Liver (tissue), 9 donors: ENCODE results near the gene NAV2. TPM values are rescaled to one million over a fixed set of nuclear protein-coding genes. Genes with fewer than 3 reads are reported as not detected.

ENCODE experiments used
- DNase-seq: peaks from one replicate; pipeline ENCODE4 v3.0.0-alpha.2; 2017; ENCODE audit warnings: low spot score
- H3K27ac ChIP-seq, 2 donors: one replicate each; pipeline ENCODE4 v1.7.0; 2013; ENCODE audit warnings: inconsistent platforms in 2 of 2, low read length in 2 of 2, control low read depth in 1 of 2, low read depth in 1 of 2, mild to moderate bottlenecking in 1 of 2
- H3K27me3 ChIP-seq, 4 donors: one replicate each; pipeline versions ENCODE4 v1.6.1 to v1.7.0; 2013; ENCODE audit warnings: low read length in 3 of 4, inconsistent platforms in 1 of 4, mild to moderate bottlenecking in 1 of 4, moderate library complexity in 1 of 4; ENCODE audit not compliant: control insufficient read depth in 4 of 4, insufficient read depth in 4 of 4
- H3K36me3 ChIP-seq, 4 donors: one replicate each; pipeline versions ENCODE4 v1.6.1 to v1.7.0; 2013; ENCODE audit warnings: low read length in 3 of 4, mild to moderate bottlenecking in 3 of 4, low read depth in 1 of 4, moderate library complexity in 1 of 4; ENCODE audit not compliant: control insufficient read depth in 4 of 4, insufficient read depth in 3 of 4
- H3K4me1 ChIP-seq, 4 donors: one replicate each; pipeline versions ENCODE4 v1.6.1 to v1.7.0; 2013; ENCODE audit warnings: low read length in 3 of 4, mild to moderate bottlenecking in 3 of 4, moderate library complexity in 1 of 4; ENCODE audit not compliant: control insufficient read depth in 4 of 4, insufficient read depth in 4 of 4
- H3K4me3 ChIP-seq, 3 donors: one replicate each; pipeline versions ENCODE4 v1.6.1 to v1.7.0; 2013; ENCODE audit warnings: low read length in 3 of 3, control low read depth in 1 of 3, low read depth in 1 of 3, mild to moderate bottlenecking in 1 of 3
- H3K9ac ChIP-seq, 2 donors: one replicate each; pipeline ENCODE4 v1.7.0; 2013; ENCODE audit warnings: low read length in 2 of 2, mild to moderate bottlenecking in 2 of 2, moderate library complexity in 2 of 2, control low read depth in 1 of 2, low read depth in 1 of 2
- H3K9me3 ChIP-seq, 4 donors: one replicate each; pipeline versions ENCODE4 v1.6.1 to v1.7.0; 2013; ENCODE audit warnings: low read length in 3 of 4; ENCODE audit not compliant: control insufficient read depth in 4 of 4
- CTCF ChIP-seq: fragments of 150-350 bp; IDR thresholded peaks from 2 replicates; pipeline ENCODE4 v1.5.1; 2017; ENCODE audit warnings: improper control_type of control experiment, low read depth, low read length; ENCODE audit not compliant: missing input control
- FOXA1 ChIP-seq: IDR thresholded peaks from 2 replicates; pipeline ENCODE4 v1.6.1; 2016; ENCODE audit warnings: antibody characterized with exemption
- FOXA2 ChIP-seq: IDR thresholded peaks from 2 replicates; pipeline ENCODE4 v1.6.1; 2016; ENCODE audit warnings: antibody characterized with exemption
- HNF4A ChIP-seq, 2 donors: conservative IDR thresholded peaks; 2 replicates each; pipeline ENCODE4 v1.6.1; 2016; ENCODE audit warnings: antibody characterized with exemption in 2 of 2, mild to moderate bottlenecking in 2 of 2
- HNF4G ChIP-seq: IDR thresholded peaks from 2 replicates; pipeline ENCODE4 v1.6.1; 2016; ENCODE audit warnings: antibody characterized with exemption
- JUND ChIP-seq, 2 donors: IDR thresholded peaks; 2 replicates each; pipeline ENCODE4 v1.6.1; 2016; ENCODE audit warnings: antibody characterized with exemption in 2 of 2
- NR2F2 ChIP-seq: IDR thresholded peaks from 2 replicates; pipeline ENCODE4 v1.6.1; 2016; ENCODE audit warnings: antibody characterized with exemption
- RAD21 ChIP-seq, 2 donors: IDR thresholded peaks; 2 replicates each; pipeline ENCODE4 v1.6.1; 2016; ENCODE audit warnings: antibody characterized with exemption in 2 of 2, mild to moderate bottlenecking in 2 of 2
- RXRA ChIP-seq, 2 donors: IDR thresholded peaks; 2 replicates each; pipeline ENCODE4 v1.6.1; 2017 to 2018; ENCODE audit warnings: antibody characterized with exemption in 2 of 2, mild to moderate bottlenecking in 1 of 2
- SP1 ChIP-seq: IDR thresholded peaks from 2 replicates; pipeline ENCODE4 v1.6.1; 2018; ENCODE audit warnings: antibody characterized with exemption, mild to moderate bottlenecking
- TAF1 ChIP-seq: conservative IDR thresholded peaks from 2 replicates; pipeline ENCODE4 v1.6.1; 2016; ENCODE audit warnings: antibody characterized with exemption, mild to moderate bottlenecking
- YY1 ChIP-seq: IDR thresholded peaks from 2 replicates; pipeline ENCODE4 v1.6.1; 2016; ENCODE audit warnings: antibody characterized with exemption, mild to moderate bottlenecking
- ZBTB33 ChIP-seq: IDR thresholded peaks from 2 replicates; pipeline ENCODE4 v1.6.1; 2016; ENCODE audit warnings: antibody characterized with exemption
- WGBS: extraction: QIAGEN DNeasy Blood & Tissue Kit; methylation state at CpG from one replicate; pipeline ENCODE4 v1.1.7; 2013; 5-methylcytosine and 5-hydroxymethylcytosine counted together
- polyA plus RNA-seq, 2 donors: library from polyadenylated mRNA; stranded (reverse) in 1 of 2; unstranded in 1 of 2; fragments of 200-250 nt in 1 of 2; fragments of >200 nt in 1 of 2; fragmentation: Nextera tagmentation in 1 of 2; extraction: Ambion mirVana in 1 of 2; gene quantifications; one replicate each; pipeline versions ENCODE4 v1.2.1 to v1.2.3, GENCODE V29; 2013 to 2015
- total RNA-seq, 2 donors: library from RNA; depleted of rRNA; stranded (reverse); fragments of >200 nt; gene quantifications; one replicate each; pipeline ENCODE4 v1.2.3, GENCODE V29; 2014
- TF ChIP-seq, protein P1 (sequence below): IDR thresholded peaks from 2 replicates; pipeline ENCODE4 v1.6.1; 2016; ENCODE audit warnings: antibody characterized with exemption
- TF ChIP-seq, protein P2 (sequence below): IDR thresholded peaks from 2 replicates; pipeline ENCODE4 v1.6.1; 2016; ENCODE audit warnings: antibody characterized with exemption, mild to moderate bottlenecking
- donor health status: healthy.
- donor health status: healthy.
- donor health status: healthy.
- donor health status: healthy.
- donor health status: healthy.

NAV2 gene
- total and polyA plus RNA-seq, 4 donors, result 6.3 to 20.5 (median 11.6) TPM

DNA sequence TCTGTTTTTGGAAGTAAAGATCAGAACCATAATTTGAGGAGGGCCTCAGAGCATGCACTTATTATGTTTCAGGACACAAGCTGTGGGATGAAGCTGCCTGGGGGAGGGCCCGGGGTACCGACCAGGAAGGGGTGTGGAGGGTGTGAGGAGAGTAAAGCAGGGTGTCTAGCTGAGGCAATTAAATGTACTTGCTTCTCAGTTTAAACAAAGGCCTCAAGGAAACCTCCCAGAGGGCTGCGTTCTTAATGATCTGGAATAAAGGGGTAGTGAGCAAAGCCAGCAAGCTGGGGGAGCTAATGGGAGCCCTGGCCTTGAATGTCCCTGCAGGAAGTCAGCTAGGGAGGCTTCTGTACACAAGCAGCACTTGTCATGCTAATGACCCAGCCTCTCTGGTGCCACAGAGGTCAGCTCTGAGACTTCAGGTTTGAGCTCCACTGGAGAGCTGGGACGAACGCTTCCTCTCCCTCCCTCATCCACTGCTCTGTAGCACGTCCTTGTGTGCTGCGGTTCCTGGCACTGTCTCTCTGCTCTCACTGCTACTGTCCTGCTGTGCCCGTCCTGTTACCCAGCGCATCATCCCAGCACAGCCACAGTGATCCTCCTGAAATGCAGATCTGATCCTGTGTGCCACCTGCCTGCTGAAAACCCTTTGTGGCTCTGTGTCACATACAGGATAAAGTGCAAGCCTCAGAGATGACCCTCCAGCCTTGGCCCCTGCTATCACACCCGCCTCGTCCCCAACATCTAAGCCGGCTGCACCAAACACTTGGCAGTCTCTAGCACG is 287.9 kb downstream of the NAV2 start:
- Histone ChIP-seq H3K27ac (peak overlapping the region; percentile 55 to 70), H3K36me3 (no peaks in the 10 kb centered on the region), H3K9me3 (no peaks in the 10 kb centered on the region), H3K4me3 (no peak overlapping the region), H3K27me3 (no peaks in the 10 kb centered on the region), H3K9ac (peak overlapping the region; percentile 36 to 46), H3K4me1 (peaks cover 2 to 30% (median 21%) of the 10 kb centered on the region in 4 donors)
- WGBS, result 55% methylated on average over 13 of the region's 13 CpGs
- TF ChIP-seq YY1 (no peak), FOXA2 (no peak), SP1 (peak; percentile 66), HNF4A (conservative IDR thresholded peaks at IDR 0.05) (peak in 1 of 2 donors; percentile 67), ZBTB33 (no peak), NR2F2 (peak; percentile 45), RXRA (IDR thresholded peaks at IDR 0.05) (peak; percentile 36 to 82), RAD21 (IDR thresholded peaks at IDR 0.05) (peak in 1 of 2 donors; percentile 13), CTCF (no peak)
- TF ChIP-seq, protein P1, sequence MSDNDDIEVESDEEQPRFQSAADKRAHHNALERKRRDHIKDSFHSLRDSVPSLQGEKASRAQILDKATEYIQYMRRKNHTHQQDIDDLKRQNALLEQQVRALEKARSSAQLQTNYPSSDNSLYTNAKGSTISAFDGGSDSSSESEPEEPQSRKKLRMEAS, result no peak
- no peak for DNase-seq

GRCh38 chr11:20002312-20003216 is 289.9 kb downstream of the NAV2 start:
- peak overlapping the region; percentile 70 to 90 for H3K27ac ChIP-seq
- H3K9ac ChIP-seq, result peak overlapping the region in 1 of 2 donors; percentile 77
- 56% methylated on average over 12 of the region's 12 CpGs for WGBS
- peaks cover 2 to 33% (median 21%) of the 10 kb centered on the region in 4 donors for H3K4me1 ChIP-seq
- H3K27me3 ChIP-seq, result no peaks in the 10 kb centered on the region
- no peaks in the 10 kb centered on the region for H3K9me3 ChIP-seq
- H3K36me3 ChIP-seq, result no peaks in the 10 kb centered on the region
- peak; percentile 45 for DNase-seq
- no peak overlapping the region for H3K4me3 ChIP-seq
- TF ChIP-seq JUND (IDR thresholded peaks at IDR 0.05) (peak; percentile 70 to 82), TAF1 (peak; percentile 90), YY1 (peak; percentile 94), HNF4A (conservative IDR thresholded peaks at IDR 0.05) (peak; percentile 85 to 89), FOXA1 (peak; percentile 49), RAD21 (IDR thresholded peaks at IDR 0.05) (peak; percentile 56 to 69), SP1 (peak; percentile 98), FOXA2 (no peak), CTCF (no peak), HNF4G (peak; percentile 73), RXRA (IDR thresholded peaks at IDR 0.05) (peak; percentile 92 to 93), ZBTB33 (peak; percentile 63)
- TF ChIP-seq, protein P2, sequence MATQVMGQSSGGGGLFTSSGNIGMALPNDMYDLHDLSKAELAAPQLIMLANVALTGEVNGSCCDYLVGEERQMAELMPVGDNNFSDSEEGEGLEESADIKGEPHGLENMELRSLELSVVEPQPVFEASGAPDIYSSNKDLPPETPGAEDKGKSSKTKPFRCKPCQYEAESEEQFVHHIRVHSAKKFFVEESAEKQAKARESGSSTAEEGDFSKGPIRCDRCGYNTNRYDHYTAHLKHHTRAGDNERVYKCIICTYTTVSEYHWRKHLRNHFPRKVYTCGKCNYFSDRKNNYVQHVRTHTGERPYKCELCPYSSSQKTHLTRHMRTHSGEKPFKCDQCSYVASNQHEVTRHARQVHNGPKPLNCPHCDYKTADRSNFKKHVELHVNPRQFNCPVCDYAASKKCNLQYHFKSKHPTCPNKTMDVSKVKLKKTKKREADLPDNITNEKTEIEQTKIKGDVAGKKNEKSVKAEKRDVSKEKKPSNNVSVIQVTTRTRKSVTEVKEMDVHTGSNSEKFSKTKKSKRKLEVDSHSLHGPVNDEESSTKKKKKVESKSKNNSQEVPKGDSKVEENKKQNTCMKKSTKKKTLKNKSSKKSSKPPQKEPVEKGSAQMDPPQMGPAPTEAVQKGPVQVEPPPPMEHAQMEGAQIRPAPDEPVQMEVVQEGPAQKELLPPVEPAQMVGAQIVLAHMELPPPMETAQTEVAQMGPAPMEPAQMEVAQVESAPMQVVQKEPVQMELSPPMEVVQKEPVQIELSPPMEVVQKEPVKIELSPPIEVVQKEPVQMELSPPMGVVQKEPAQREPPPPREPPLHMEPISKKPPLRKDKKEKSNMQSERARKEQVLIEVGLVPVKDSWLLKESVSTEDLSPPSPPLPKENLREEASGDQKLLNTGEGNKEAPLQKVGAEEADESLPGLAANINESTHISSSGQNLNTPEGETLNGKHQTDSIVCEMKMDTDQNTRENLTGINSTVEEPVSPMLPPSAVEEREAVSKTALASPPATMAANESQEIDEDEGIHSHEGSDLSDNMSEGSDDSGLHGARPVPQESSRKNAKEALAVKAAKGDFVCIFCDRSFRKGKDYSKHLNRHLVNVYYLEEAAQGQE, result peak; percentile 94
- TF ChIP-seq, protein P1, result peak; percentile 74
